EL (cell line): ENCODE results near the gene PWP1.
"Not testable (repeated sequence)": the region's sequence is repeated elsewhere in the genome, so short reads cannot be mapped to it uniquely, and the experiment has no call there.

Experiments
- DNase-seq: peaks from one replicate; pipeline ENCODE4 v3.0.0-alpha.2; 2016

Gene PWP1

GRCh38 chr12:107668320-107669098 is 17.1 kb upstream of the PWP1 start:
- no peak for DNase-seq

GRCh38 chr12:107669946-107670345 is 15.7 kb upstream of the PWP1 start:
- no peak for DNase-seq

DNA sequence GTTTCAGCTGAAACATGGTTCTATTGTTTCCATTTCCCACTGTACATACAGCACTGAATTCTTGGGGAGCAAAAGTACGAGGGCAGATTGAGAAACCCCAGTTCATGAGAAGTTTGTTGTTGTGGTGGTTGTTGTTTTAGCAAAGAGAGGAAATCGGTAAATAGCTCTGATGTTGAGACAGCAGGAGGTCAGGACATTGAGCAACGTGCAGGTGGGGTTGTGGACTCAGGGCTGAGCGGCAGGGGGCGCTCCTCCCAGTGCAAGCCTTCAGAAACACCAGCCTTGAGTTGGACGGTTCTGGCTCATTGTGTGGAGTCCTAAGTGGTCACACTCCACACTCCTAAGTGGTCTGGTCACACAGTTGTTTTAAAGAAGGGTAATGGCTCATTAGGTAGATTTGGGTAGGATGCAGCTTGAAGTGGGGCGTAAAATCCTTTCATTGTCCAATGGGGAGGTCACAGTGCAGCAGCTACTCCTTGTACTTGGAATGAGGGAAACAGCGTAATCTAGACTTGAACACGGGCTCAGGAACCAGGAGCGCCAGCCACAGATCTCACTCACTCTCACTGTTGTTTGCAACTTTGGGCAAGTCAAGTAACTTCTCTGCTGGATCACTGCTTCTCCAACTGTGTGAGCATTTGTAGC is 14.5 kb upstream of the PWP1 start:
- DNase-seq: peak; percentile 10

- DNase-seq: no peak
Observed at GRCh38 chr12:107677671-107678070, 7.9 kb upstream of the PWP1 start.

DNA sequence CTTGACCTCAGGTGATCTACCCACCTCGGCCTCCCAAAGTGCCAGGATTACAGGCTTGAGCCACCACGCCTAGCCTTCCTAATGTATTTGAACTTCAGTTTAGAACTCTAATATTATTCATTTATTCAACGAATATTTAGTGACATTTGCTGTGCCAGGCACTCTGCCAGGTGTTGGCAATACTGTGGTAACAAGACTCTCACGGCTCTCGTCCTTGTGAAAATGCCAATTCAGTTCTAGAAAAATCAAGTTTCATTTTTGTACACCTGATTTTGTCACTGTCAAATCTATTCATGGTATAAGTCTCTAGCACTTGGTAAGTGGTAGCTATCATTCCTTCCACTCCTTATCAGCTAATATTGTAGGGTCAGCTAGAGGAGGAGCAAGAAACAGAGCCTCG is 6.3 kb upstream of the PWP1 start:
- DNase-seq: no peak

DNA sequence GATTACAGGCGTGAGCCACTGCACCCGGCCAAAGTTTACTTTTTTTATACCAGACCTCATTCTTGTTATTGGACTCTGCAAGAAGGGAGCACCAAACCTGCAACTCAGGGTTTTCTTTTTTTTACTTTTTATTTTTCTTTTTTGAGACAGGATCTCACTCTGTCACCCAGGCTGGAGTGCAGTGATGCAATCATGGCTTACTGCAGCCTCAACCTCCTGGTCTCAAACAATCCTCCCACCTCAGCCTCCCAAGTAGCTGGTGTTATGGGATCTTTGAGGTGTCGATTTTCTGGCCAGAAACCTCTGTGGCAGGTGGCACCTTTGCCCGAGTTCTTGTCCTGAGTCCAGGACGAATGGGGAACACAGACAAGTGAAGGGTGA is 4.2 kb upstream of the PWP1 start:
- DNase-seq: no peak

- no peak for DNase-seq
Observed at GRCh38 chr12:107681836-107682820, 3.5 kb upstream of the PWP1 start.

DNA sequence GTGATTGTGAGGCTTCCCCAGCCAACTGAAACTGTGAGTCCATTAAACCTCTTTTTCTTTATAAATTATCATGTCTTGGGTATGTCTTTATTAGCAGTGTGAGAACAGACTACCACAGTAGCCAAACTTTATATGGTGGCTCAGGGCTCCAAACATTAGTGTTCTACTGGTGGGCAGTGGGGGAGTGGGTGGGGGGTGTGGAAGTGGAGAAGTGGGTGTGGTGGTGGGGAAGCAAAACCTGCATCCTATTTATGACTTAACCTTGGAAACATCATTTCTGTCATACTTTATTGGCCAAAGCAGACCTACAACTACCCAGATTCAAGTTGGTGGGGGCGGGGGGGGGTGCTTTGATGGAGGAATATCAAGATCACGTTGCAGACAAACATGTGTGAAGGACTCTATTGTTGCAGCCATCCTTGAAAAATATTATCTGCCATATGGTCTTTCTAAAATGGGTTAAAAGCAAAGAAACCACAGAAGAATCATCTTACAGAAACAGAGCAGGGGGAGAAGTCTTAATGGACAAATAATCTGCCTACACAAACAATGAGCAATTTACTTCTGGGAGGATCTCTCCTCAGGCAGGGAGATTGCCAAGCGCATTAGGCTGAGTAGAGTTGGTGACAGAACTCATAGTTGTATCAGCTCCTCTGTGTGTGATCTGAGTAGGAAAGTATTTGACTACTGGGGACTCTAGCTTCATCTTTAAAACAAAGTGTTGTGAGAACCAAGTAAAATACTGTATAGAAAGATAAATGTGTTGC is 1.4 kb upstream of the PWP1 start:
- no peak for DNase-seq

DNA sequence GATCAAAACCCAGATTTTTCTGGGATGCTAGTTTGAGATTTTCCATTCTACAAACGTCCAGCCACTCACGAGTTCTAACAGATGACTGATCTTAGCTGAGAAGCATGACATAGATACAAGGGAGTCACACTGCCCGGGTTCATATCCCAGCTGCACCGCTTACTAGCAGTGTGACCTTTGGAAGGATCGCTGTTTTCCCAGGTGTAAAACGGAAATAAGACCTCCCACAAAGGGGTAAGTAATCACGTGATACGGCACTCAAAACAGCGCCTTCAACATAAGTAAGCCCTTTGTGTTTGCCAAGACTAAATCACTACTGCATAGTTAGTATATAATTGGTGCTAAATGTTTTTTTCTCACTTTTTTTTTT is 624 bp upstream of the PWP1 start:
- peak; percentile 12 for DNase-seq

DNA sequence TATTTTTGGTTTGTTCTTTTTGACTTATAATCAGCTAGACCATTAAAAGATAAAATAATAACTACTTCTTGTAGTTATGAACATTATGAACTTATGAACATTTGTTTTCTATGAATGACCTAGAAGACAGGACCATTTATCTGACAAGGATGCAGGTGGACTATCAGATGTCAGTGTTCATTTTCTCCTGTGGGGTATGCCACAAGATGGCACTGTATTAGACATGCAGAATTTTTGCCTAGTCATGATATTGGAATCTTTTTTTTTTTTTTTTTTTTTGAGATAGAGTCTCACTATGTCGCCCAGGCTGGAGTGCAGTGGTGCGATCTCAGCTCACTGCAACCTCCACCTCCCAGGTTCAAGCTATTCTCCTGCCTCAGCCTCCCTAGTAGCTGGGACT is 10.2 kb downstream of the PWP1 start:
- DNase-seq: peak; percentile 27

- DNase-seq: no peak
Observed at GRCh38 chr12:107702106-107702505, 16.5 kb downstream of the PWP1 start.

- no peak for DNase-seq
Observed at GRCh38 chr12:107704041-107704440, 18.4 kb downstream of the PWP1 start.

DNA sequence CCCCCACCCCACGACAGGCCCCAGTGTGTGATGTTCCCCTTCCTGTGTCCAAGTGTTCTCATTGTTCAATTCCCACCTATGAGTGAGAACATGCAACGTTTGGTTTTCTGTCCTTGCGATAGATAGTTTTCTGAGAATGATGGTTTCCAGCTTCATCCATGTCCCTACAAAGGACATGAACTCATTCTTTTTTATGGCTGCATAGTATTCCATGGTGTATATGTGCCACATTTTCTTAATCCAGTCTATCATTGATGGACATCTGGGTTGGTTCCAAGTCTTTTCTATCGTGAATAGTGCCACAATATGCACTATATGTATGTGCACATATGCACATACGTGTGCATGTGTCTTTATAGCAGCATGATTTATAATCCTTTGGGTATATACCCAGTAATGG is 19.9 kb downstream of the PWP1 start:
- DNase-seq: not testable (repeated sequence)

DNA sequence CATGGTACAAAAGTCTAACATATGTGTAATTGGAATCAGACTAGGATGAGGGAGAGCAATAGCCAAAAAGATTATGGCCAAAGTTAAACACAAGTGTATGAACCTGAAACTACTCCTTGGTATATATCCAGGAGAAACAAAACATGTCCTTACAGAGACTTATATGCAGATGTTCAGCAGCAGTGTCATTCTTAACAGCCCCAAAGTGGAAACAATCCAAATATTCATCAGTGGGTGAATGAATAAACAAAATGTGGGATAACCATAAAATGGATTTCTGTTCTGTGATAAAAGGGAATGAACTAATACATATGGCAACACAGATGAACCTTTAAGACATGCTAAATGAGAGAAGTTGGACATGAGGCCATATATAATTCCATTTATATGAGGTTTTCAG is 30.2 kb downstream of the PWP1 start:
- no peak for DNase-seq

DNA sequence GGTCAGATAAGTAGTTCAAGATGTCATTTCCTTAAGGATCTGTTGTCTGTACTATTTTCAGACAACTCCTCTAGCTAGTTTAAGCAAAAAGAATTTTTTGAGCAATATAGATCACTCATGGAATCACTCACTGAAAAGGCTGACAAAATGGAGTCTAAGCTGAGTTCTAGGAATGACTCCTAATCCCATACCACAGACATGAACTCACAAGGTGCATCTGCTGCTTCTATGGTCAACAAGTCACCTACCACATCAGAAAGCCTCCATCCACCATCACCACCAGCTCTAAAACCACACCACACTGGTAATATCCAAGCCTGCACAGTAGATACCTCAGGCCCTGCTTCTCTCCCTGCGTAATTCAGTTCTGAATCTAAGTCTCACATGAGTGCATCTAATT is 33.0 kb downstream of the PWP1 start:
- no peak for DNase-seq

GRCh38 chr12:107727327-107727726 is 41.7 kb downstream of the PWP1 start:
- not testable (repeated sequence) for DNase-seq

GRCh38 chr12:107727742-107728141 is 42.1 kb downstream of the PWP1 start:
- not testable (repeated sequence) for DNase-seq

GRCh38 chr12:107730618-107731341 is 45.2 kb downstream of the PWP1 start:
- no peak for DNase-seq

DNA sequence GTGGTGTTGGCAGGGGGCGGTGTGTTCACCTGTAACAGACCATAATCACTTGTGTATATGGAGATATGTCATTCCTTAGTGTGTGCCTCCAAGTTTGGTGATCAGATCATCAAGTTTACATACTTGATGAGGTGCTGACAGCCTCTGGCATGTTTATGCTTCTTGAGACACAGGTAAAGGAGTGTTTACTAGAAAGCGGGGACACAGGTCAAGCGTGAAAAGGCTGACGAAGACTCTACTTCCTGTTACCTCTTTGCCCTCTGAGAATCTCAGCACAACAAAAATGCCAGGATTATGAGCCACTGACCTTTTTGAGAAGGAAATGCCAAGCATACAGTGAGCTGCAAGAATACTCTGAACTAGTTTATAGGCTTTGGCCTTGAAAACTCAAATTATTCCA is 45.8 kb downstream of the PWP1 start:
- no peak for DNase-seq

- no peak for DNase-seq
Observed at GRCh38 chr12:107732365-107732764, 46.8 kb downstream of the PWP1 start.

GRCh38 chr12:107734139-107734538 is 48.5 kb downstream of the PWP1 start:
- no peak for DNase-seq

DNA sequence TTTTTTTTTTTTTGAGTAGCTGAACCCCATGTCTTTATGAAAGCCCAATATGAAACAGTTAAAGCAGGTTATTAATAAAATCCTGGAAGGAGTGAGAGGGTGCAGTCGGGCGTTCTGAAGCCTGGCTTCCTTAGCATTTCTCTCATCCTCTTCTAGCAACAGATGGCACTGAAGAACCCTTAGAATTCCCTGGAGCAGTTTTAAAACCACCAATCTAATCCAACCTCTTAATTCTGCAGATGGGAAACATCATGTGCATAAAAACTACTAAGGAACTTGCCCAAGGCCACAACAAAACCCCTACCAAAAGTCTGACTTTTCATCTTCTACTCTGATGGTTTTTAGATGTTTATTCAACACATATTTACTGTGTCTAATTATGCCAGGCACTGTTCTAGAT is 50.2 kb downstream of the PWP1 start:
- DNase-seq: no peak
